GM21390 (cell line): Measurements from ENCODE around the gene DHX57.
A peak's percentile ranks its signal among the peaks of the same experiment; 100 is the strongest.

Experiments used
- ATAC-seq: cut with Tn5 transposase; IDR thresholded peaks from one replicate; pipeline ENCODE4 v1.9.1; 2021; ENCODE audit not compliant: unreplicated experiment

Gene DHX57

DNA sequence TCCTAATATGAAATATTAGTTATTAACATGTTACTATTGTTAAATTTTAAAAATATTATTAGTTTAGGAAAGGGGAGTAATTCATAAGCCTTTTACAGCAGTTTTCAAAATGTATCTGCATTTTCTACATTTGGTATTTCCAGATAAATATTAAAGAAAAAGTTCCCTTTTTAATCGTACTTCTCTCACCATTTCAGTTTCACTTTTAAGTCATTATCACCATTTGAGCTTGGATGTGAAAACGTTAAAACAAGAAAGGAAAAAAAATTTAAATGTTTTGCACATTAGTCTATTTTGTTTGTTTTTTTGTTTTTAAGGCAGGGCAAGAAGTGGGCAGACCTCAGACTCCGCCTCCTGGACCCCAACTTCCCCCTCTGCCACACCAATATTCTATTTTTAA, 121.2 kb downstream of the DHX57 start:
- ATAC-seq = no peak

GRCh38 chr2:38754049-38754448, 121.7 kb downstream of the DHX57 start:
- no peak for ATAC-seq

DNA sequence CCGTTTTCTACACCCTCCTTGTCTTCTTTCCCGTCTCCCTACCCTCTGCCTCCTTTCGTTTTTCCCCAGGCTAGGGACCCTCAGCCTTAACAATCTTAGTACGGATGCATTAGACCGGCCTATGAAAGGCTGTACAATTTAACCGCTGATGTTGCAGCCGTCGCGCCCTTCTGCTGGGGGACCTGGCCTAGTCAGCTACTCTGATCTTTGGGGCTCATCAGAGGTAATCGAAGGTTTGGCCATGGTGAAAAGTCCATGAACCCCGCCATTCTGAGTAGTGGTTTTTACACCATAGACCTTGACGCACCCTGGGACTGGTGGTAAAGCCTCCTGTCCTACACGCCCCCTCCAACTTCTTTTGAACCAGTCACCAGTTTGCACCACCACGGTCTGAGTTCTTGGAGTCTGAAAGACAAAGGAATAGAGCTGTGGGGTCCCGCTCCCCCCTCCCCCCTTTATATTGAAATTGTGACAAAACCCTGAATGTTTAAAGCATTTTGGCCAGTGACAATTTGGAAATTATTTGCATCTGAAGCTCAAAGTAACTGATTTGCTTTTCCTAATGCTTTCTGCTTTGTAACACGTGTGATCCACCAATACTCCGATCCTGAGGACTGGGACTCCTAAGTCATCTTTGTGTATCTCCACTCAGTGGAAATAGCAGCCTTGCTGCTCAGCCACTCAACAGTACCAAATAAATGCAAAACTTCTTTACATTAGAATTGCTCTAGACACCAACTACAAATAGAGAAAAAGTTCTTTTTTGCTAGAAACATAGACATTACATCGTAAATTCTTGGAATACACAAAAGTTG, 123.9 kb downstream of the DHX57 start:
- ATAC-seq = no peak

GRCh38 chr2:38750891-38751595, 124.7 kb downstream of the DHX57 start, which contains the start of gene SRSF7:
TSS of gene SRSF7 (minus strand) at chr2:38751361. CDS start at chr2:38751256, 105 bp downstream.
- ATAC-seq = peak; percentile 77

GRCh38 chr2:38750011-38750890, 125.5 kb downstream of the DHX57 start:
- peak; percentile 40 for ATAC-seq

- ATAC-seq = no peak
These were observed 126.6 kb downstream of the DHX57 start for GRCh38 chr2:38748943-38749804.

- ATAC-seq = no peak
These were observed 127.3 kb downstream of the DHX57 start for GRCh38 chr2:38748391-38748790.

GRCh38 chr2:38747819-38748218, 127.9 kb downstream of the DHX57 start:
- no peak for ATAC-seq
